AG04449 (cell line): ENCODE results near the gene ADAMTS19.

Experiments
- CTCF ChIA-PET: fragments of 350-600 bp; formaldehyde crosslinking; extraction: SDS; loops from one replicate; lab custom pipeline; 2021; ENCODE audit warnings: antibody characterized with exemption; lab: Yijun Ruan, JAX
- POLR2A ChIA-PET: fragments of 400-600, 350-600 bp; formaldehyde crosslinking; extraction: SDS; loops from one replicate; lab custom pipeline; 2020; ENCODE audit warnings: antibody characterized with exemption, inconsistent platforms; lab: Yijun Ruan, JAX
- DNase-seq: peaks from one replicate; pipeline ENCODE4 v3.0.0-alpha.2; 2010; ENCODE audit warnings: low read depth, low spot score
- H3K4me3 ChIP-seq: 2 replicates; pipeline ENCODE4 v1.5.1; 2011; ENCODE audit warnings: low read depth, mild to moderate bottlenecking, control low read depth, low read length
- TF ChIP-seq, protein P1 (sequence below): IDR thresholded peaks from one replicate; pipeline ENCODE4 v1.5.1; 2011; ENCODE audit warnings: mild to moderate bottlenecking, moderate library complexity, low read length, control low read depth, inconsistent platforms; ENCODE audit not compliant: insufficient read depth; ENCODE audit errors: missing control alignments

The ADAMTS19 gene

DNA sequence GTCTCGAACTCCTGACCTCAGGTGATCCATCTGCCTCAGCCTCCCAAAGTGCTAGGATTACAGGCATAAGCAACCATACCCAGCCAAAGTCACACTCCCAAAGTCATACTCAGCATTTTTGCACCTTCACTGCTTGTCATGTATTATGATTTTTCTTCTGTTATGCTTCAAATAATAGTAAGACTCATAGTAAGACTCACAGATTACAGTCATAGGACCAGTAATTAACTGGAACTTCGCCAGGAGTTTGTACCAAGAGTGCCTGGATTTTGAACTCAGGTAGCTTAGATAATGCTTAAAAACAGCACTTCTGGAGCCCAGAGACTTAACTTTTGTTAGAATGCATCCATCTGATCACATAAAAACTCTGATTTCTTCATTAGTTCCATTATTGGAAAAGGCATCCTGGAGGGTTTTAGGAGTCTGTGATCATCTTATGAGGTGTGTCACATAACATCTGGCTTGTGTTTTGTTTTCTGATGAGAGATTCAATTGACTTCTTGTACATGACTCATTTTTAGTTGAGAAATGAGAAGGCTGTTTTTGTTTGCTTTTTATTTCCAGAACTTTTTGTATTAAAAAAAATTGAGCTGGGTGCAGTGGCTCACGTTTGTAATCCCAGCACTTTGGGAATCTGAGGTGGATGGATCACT, 131.5 kb downstream of the ADAMTS19 start:
- no peak for DNase-seq
- TF ChIP-seq, protein P1, sequence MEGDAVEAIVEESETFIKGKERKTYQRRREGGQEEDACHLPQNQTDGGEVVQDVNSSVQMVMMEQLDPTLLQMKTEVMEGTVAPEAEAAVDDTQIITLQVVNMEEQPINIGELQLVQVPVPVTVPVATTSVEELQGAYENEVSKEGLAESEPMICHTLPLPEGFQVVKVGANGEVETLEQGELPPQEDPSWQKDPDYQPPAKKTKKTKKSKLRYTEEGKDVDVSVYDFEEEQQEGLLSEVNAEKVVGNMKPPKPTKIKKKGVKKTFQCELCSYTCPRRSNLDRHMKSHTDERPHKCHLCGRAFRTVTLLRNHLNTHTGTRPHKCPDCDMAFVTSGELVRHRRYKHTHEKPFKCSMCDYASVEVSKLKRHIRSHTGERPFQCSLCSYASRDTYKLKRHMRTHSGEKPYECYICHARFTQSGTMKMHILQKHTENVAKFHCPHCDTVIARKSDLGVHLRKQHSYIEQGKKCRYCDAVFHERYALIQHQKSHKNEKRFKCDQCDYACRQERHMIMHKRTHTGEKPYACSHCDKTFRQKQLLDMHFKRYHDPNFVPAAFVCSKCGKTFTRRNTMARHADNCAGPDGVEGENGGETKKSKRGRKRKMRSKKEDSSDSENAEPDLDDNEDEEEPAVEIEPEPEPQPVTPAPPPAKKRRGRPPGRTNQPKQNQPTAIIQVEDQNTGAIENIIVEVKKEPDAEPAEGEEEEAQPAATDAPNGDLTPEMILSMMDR: no peak
- no peak overlapping the region for H3K4me3 ChIP-seq
- ChIA-PET POLR2A (no interaction called here), CTCF (no interaction called here)

DNA sequence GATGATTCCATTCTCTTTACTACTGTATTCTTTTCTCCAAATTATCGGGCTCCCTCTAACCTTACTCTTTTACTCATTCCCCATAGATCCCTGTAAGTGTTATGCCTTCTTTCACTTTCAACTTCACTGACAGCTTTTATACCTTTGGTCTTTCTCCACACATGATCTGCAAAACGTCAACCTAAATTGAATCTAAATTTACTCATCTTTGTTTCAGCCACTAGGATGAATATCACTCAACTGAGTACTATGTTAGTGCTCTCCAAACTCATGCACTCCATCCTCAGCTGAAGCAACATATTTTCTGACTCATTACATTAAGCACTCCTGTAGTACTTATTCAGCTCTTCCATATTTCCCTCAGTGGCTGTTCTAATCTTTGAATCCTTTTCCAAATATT, 133.4 kb downstream of the ADAMTS19 start:
- H3K4me3 ChIP-seq: no peak overlapping the region
- no peak for DNase-seq
- ChIA-PET CTCF (no interaction called here), POLR2A (no interaction called here)
- TF ChIP-seq, protein P1: no peak

DNA sequence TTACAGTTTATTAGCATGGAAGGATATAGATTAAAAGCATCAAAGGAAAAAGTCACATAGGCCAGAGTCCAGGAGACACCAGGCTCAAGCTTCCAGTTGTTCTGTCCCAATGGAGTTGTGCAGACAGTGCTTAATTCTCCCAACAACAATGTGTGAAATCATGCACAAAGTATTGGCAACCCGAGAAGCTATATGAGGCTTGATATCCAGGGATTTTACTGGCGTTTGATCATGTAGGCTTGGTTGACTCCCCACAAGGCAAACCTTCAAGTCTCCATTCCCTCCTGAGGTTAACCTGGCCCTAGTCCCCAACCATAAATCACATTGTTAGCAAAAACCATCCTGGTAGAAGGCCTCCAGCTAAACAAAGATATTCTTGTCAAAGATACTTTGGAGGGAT, 141.5 kb downstream of the ADAMTS19 start:
- TF ChIP-seq, protein P1: no peak
- ChIA-PET POLR2A (no interaction called here), CTCF (no interaction called here)
- no peak for DNase-seq
- no peak overlapping the region for H3K4me3 ChIP-seq

DNA sequence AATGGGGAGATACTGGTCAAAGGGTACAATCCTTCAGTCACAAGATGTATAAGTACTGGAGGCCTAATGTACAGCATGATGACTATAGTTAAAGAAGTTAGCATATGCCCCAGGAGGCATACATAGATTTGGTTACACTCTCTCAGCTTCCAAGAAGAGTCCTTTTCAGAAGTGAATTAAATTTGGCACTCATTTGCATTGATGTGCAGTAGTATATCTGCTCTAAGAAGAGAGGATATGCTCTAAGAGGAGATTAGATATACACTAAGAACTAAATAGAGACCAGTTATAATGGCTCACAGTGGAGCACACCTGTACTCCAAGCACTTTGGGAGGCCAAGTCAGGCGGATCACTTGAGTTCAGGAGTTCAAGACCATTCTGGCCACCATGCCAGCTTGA, 148.3 kb downstream of the ADAMTS19 start:
- CTCF ChIA-PET: no interaction called here
- TF ChIP-seq, protein P1: no peak
- POLR2A ChIA-PET: no interaction called here
- H3K4me3 ChIP-seq: no peak overlapping the region
- DNase-seq: no peak

DNA sequence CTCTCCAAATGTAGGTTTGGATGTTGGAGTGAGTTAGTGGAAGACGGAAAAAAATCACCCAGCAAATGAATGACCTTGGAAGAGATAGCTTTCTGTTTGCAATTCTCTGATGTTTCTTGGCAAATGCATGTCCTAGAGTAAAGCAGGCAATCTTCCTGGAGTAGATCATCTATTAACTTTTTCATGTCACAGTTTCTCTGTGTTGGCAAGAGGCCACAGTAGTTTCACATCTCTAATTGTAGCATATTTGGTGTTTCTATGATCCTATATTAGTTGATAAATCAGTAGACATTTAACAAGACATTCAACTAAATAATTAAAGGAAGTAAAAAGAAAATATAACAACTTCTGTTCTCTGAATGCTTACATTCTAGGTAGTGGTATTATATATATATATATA, 149.6 kb downstream of the ADAMTS19 start:
- CTCF ChIA-PET: no interaction called here
- POLR2A ChIA-PET: no interaction called here
- TF ChIP-seq, protein P1: no peak

DNA sequence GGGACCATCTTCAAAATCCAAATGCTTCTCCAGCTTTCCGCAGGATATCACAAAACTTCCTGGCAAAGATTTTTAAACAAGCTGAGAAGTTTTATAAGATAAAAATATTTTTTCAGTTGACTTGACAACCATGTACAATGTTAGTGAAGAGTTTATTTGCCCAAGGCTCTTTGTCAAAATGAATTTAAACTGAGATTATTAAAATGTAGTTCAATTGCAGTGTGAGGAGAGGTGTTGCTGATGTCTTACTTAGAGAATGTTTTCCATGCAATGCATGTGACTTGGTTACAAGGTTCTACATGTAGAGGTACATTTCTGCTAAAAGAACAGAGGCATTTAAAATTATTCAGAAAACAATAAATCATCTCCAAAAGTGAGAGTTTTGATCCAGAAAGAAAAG, 156.4 kb downstream of the ADAMTS19 start:
- POLR2A ChIA-PET: no interaction called here
- no peak overlapping the region for H3K4me3 ChIP-seq
- CTCF ChIA-PET: no interaction called here
- DNase-seq: no peak
- TF ChIP-seq, protein P1: no peak

More for the DNA sequence above, 149.6 kb downstream of the ADAMTS19 start:
- no peak overlapping the region for H3K4me3 ChIP-seq
- DNase-seq: no peak
